ENCODE data around the gene CFAP61. TPM values are rescaled to one million over a fixed set of nuclear protein-coding genes. Genes with fewer than 3 reads are reported as not detected.

Gene CFAP61
- total RNA-seq, 4 donors from 2014 or later: 0.68 to 3.7 (median 1.4) TPM

DNA sequence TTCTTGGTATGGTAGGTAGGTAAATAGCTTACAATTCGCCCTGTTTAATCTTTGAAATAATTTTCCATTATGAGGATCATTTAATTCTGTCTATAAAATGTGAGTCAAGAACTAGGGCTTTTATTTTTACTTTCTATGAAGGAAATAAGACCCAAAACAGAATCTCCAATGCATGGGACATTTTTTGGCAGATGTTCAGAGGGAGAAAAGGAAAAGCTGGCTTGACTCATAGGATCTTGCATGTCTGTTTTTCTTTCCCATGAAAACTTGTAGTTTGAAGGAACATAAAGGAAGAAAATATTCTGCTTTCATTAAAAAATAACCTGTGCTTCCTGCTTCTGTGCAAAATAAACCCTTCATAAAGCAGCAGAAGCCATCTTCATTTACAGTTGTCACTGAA is 172.5 kb downstream of the CFAP61 start:
- TF ChIP-seq, protein P1, sequence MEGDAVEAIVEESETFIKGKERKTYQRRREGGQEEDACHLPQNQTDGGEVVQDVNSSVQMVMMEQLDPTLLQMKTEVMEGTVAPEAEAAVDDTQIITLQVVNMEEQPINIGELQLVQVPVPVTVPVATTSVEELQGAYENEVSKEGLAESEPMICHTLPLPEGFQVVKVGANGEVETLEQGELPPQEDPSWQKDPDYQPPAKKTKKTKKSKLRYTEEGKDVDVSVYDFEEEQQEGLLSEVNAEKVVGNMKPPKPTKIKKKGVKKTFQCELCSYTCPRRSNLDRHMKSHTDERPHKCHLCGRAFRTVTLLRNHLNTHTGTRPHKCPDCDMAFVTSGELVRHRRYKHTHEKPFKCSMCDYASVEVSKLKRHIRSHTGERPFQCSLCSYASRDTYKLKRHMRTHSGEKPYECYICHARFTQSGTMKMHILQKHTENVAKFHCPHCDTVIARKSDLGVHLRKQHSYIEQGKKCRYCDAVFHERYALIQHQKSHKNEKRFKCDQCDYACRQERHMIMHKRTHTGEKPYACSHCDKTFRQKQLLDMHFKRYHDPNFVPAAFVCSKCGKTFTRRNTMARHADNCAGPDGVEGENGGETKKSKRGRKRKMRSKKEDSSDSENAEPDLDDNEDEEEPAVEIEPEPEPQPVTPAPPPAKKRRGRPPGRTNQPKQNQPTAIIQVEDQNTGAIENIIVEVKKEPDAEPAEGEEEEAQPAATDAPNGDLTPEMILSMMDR (IDR thresholded peaks at IDR 0.05; ENCODE audit: low read depth): no peak

DNA sequence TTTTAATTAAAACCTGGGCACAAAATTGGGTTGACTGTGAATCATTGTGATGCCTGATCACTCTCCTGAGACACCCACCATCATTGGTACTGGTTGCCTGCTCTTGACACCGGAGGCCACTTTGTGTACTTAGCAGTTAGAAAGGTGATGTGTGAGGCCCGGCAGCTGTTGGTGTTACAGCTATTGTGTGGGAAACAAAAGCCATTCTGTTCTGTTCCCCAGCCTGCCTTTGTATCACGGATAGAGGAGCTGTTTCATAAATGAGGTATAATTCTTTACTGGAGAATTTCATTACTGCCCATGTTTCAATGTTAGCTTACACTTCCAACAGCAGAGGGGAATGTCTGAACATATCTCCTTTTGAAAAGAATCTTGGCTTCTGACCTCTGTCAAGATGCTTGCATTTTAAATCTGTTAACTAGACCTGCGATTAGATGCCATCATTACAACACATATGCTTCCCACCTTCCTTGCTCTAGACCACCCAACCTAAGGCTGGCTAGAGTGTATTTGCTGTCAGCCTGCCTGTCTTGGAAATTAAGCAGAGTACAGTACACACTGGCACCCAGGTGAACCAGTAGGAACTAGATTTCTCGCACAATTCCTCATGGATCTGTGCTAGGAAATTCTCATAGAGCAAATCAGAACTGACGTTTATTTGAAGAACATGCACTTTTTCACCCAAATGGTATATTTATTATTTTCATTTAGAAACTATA is 173.2 kb downstream of the CFAP61 start:
- TF ChIP-seq, protein P1 (IDR thresholded peaks at IDR 0.05; ENCODE audit: low read depth): no peak

DNA sequence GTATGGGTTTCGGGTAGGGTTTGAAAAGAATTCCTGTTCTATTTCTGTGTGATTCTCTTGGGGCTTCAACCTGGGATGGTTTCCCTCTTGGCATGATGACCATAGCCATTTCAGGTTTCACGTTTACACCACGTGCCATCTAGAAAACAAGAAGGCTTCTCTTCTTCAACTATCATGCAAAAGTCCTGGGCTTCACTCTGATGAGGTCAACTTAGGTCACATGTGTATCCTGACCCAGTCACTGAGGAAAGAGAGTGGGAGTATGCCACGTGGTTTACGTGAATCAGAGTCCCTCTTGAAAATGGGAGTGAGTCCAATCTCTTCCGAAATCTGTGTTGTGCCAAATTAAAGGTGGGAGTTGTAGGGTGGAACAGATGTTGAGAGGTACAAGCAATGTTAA is 174.2 kb downstream of the CFAP61 start:
- TF ChIP-seq, protein P1 (IDR thresholded peaks at IDR 0.05; ENCODE audit: low read depth): no peak

DNA sequence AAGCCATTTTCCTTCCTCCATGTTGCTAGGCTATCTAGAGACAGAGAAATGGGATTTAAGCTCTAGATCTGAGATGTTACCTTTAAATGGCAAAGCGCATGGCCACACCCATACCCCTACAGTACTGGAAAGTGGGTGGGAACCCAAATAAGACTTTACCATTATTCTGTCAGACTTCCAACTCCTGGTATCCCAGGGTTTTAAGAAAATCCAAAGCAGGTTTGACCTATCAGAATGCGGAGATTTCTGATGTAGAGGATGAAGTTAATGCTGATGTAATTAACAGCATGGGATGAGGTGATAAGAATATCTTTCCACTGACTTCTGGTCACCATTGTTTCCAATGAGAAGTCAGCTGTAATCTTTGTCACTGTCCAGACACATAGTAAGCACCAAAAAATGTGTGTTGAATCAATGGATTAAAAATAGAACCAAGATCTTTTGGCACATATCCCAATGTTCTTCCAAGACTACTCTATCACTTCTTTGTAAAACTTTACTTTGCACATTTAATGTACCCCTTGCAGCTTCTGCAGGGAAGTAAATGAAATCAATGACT is 174.8 kb downstream of the CFAP61 start:
- TF ChIP-seq, protein P1 (IDR thresholded peaks at IDR 0.05; ENCODE audit: low read depth): no peak

DNA sequence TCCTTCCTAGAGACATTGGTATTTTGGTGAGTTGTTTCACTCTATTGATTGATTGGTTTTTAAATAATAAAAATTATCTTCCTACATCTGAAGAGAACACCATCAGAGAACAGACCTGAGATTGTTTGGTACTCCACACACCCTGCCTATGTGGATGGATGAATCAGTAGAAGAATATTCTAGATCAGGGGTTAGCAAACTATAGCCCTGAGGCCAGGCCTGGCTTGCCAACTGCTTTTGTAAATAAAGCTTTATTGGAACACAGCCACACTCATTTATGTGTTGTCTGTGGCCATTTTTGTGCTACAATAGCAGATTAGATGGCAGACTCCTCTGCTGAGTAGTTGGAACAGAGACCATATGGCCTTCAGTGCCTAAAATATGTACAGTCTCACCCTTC is 176.0 kb downstream of the CFAP61 start:
- TF ChIP-seq, protein P1 (IDR thresholded peaks at IDR 0.05; ENCODE audit: low read depth): no peak

DNA sequence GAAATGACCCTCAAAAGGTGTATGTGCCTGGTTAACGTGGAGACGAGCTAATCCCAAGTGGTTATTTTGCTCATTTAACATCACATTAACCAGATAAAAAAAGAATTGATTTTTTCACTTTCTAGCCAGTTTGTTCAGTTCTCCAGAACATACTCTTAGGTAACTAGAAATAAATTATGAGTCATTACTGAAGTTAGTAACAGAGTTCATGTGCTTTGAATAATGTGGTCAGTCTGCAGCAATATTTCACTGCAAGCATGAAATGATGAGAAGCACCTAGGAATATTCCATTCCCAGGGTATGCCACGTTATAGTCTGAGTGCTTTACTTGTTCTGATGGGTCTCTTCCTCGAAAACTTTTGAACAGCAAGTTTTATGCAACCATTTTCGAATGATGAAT is 177.3 kb downstream of the CFAP61 start:
- TF ChIP-seq, protein P1 (IDR thresholded peaks at IDR 0.05; ENCODE audit: low read depth): no peak

DNA sequence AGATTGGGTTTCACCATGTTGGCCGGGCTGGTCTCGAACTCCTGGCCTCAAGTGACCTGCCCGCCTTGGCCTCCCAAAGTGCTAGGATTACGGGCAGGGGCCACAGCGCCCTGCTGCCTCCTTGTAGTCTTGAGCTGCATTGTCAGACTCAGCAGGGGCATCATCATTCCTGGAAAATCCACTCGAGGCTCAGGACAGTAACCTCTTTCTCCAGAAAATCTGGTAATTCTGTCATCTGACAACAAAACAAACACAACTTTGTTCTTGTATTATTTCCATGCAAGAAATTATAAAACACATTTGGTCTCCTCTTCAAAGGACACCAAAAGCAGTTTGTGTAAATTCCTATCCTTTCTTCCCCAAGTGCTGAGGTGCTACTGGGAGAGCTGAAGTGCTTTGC is 178.4 kb downstream of the CFAP61 start:
- TF ChIP-seq, protein P1 (IDR thresholded peaks at IDR 0.05; ENCODE audit: low read depth): no peak
